HepG2 (cell line): ENCODE results near the gene GCNT4. TPM values are rescaled to one million over a fixed set of nuclear protein-coding genes. Genes with fewer than 3 reads are reported as not detected.
A peak's percentile ranks its signal among the peaks of the same experiment; 100 is the strongest.

ENCODE experiments used
- ATAC-seq: fragments of 200-7000 bp; cut with Tn5 transposase; 3 replicates; pipeline ENCODE4 v1.9.1; 2020; ENCODE audit warnings: mild to moderate bottlenecking, moderate library complexity
- BruUV-seq: library from RNA; stranded (reverse); fragments of 400-500 nt; replicated peaks from 2 replicates; lab custom pipeline; 2021; lab: Mats Ljungman, UMichigan
- CTCF ChIA-PET: fragments of 300-600 bp; formaldehyde crosslinking; extraction: SDS; loops from one replicate; lab custom pipeline; 2021; ENCODE audit warnings: low total read pairs, inconsistent platforms, low intra/inter-chr PET ratio; lab: Yijun Ruan, JAX
- POLR2A ChIA-PET: fragments of 350-600 bp; sonication (Branson Sonifier 250); formaldehyde crosslinking; loops from one replicate; lab custom pipeline; 2020; ENCODE audit warnings: antibody characterized with exemption, inconsistent platforms; lab: Yijun Ruan, JAX
- DNase-seq: peaks from one replicate; pipeline ENCODE4 v3.0.0-alpha.2; 2015; ENCODE audit warnings: low spot score
- FAIRE-seq: peaks from 3 replicates; lab custom pipeline; 2011; peaks lifted over from hg19 to GRCh38; lab: Jason Lieb, UNC
- H2AFZ ChIP-seq: one replicate; pipeline ENCODE4 v1.6.1; 2011; ENCODE audit warnings: low read length, inconsistent platforms
- H3K27ac ChIP-seq: fragments of 300-600 bp; 3 replicates; pipeline ENCODE4 v1.8.0; 2011; ENCODE audit warnings: mixed run types, mild to moderate bottlenecking, mixed read lengths, low read length, inconsistent platforms; ENCODE audit not compliant: insufficient read depth; ENCODE audit errors: extremely low read length
- H3K27me3 ChIP-seq, 2 experiments: fragments of 200-600 bp in 1 of 2; 2 replicates in 1 of 2; 3 replicates in 1 of 2; pipeline versions ENCODE4 v1.6.0 to v1.8.0; 2011; ENCODE audit warnings: low read length in 2 of 2, mild to moderate bottlenecking in 2 of 2, moderate library complexity in 2 of 2, inconsistent platforms in 1 of 2; ENCODE audit not compliant: insufficient read depth in 2 of 2, control insufficient read depth in 1 of 2
- H3K36me3 ChIP-seq, 2 experiments: fragments of 200-600 bp in 1 of 2; replicated peaks in 1 of 2; 2 replicates in 1 of 2; 3 replicates in 1 of 2; pipeline versions ENCODE4 v1.5.1 to v1.8.0; 2011; ENCODE audit warnings: low read length in 2 of 2, inconsistent platforms in 1 of 2; ENCODE audit not compliant: insufficient read depth in 2 of 2, control insufficient read depth in 1 of 2
- H3K4me1 ChIP-seq: 2 replicates; pipeline ENCODE4 v1.5.1; 2012; ENCODE audit warnings: low read length, inconsistent platforms; ENCODE audit not compliant: insufficient read depth
- H3K4me2 ChIP-seq: 2 replicates; pipeline ENCODE4 v1.6.0; 2011; ENCODE audit warnings: low read depth, low read length, inconsistent platforms
- H3K4me3 ChIP-seq, 3 experiments: fragments of 200-600 bp in 1 of 3; sonication (generic), shearing (Covaris generic) in 1 of 3; replicated peaks in 1 of 3; 2 replicates each; pipeline ENCODE4 v1.5.1; 2011 to 2016; ENCODE audit warnings: low read length in 3 of 3, inconsistent platforms in 2 of 3, low read depth in 2 of 3, mild to moderate bottlenecking in 2 of 3, control low read depth in 1 of 3, mixed read lengths in 1 of 3; ENCODE audit not compliant: insufficient read depth in 1 of 3
- H3K79me2 ChIP-seq: one replicate; pipeline ENCODE4 v1.6.1; 2011; ENCODE audit warnings: low read length, inconsistent platforms; ENCODE audit not compliant: insufficient read depth
- H3K9ac ChIP-seq: 2 replicates; pipeline ENCODE4 v1.6.0; 2011; ENCODE audit warnings: mild to moderate bottlenecking, low read depth, low read length, inconsistent platforms; ENCODE audit not compliant: insufficient read depth
- H3K9me3 ChIP-seq: 2 replicates; pipeline ENCODE4 v1.5.1; 2012; ENCODE audit warnings: mild to moderate bottlenecking, low read length
- H4K20me1 ChIP-seq: 2 replicates; pipeline ENCODE4 v1.6.0; 2011; ENCODE audit warnings: inconsistent platforms, mild to moderate bottlenecking, low read length, moderate library complexity; ENCODE audit not compliant: insufficient read depth
- CBFB ChIP-seq: sonication (generic); formaldehyde crosslinking; IDR thresholded peaks from 2 replicates; pipeline ENCODE4 v1.4.0; 2020; ENCODE audit warnings: missing genetic modification reagents
- FOSL2 ChIP-seq: sonication (generic); formaldehyde crosslinking; IDR thresholded peaks from 2 replicates; pipeline ENCODE4 v1.4.0; 2020; ENCODE audit warnings: missing genetic modification reagents
- HNRNPH1 ChIP-seq: fragments of 200-400 bp; formaldehyde crosslinking; optimal IDR thresholded peaks from 2 replicates; pipeline ENCODE3; 2017; ENCODE audit warnings: mild to moderate bottlenecking, low read depth, low read length
- ZNF333 ChIP-seq: sonication (generic); formaldehyde crosslinking; IDR thresholded peaks from 2 replicates; pipeline ENCODE4 v1.4.0; 2020; ENCODE audit warnings: mild to moderate bottlenecking, missing genetic modification reagents, borderline replicate concordance
- ZNF766 ChIP-seq: sonication (generic); formaldehyde crosslinking; IDR thresholded peaks from 2 replicates; pipeline ENCODE4 v1.5.0; 2020; ENCODE audit warnings: missing genetic modification reagents, borderline replicate concordance
- WGBS: methylation state at CpG from one replicate; pipeline ENCODE4 v1.1.6; 2017; ENCODE audit warnings: low lambda C conversion rate; 5-methylcytosine and 5-hydroxymethylcytosine counted together
- in situ Hi-C: cut with HindIII; loops from 2 replicates; pipeline ENCODE4 v1.10.0; 2017; ENCODE audit warnings: low pct_unique_long_range_greater_than_20kb; ENCODE audit not compliant: extremely low pct_ligation_motif_present
- intact Hi-C: fragments of 100-400 bp; cut with micrococcal nuclease; formaldehyde crosslinking; loops from one replicate; pipeline ENCODE4 v1.10.0; 2022; ENCODE audit not compliant: unreplicated experiment
- polyA plus RNA-seq, 8 experiments: library from polyadenylated mRNA; depleted of rRNA in 3 of 8; stranded (reverse) in 7 of 8; unstranded in 1 of 8; fragments of >200 nt; fragmentation: Illumina TruSeq in 4 of 8; extraction: Trizol in 4 of 8; gene quantifications; 2 replicates each; pipeline versions ENCODE4 v1.2.1 to v1.2.3, GENCODE V29; 2011 to 2016; ENCODE audit warnings: low read depth in 4 of 8, missing spikeins in 1 of 8, mixed read lengths in 1 of 8; ENCODE audit not compliant: insufficient read depth in 1 of 8
- total RNA-seq, 5 experiments: library from RNA; depleted of rRNA; stranded (reverse); fragments of >200 nt; fragmentation: Illumina TruSeq; extraction: Trizol; gene quantifications; 2 replicates each; pipeline ENCODE4 v1.2.3, GENCODE V29; 2016; ENCODE audit warnings: low read depth in 1 of 5
- TF ChIP-seq, protein P1 (sequence below): sonication (generic); formaldehyde crosslinking; IDR thresholded peaks from 2 replicates; pipeline ENCODE4 v1.5.0; 2020; ENCODE audit warnings: mild to moderate bottlenecking, missing genetic modification reagents
- TF ChIP-seq, protein P2 (sequence below): IDR thresholded peaks from 2 replicates; pipeline ENCODE4 v1.6.1; 2012; ENCODE audit warnings: inconsistent platforms

The GCNT4 gene
- total and polyA plus RNA-seq, 2 of the 13 experiments (the other 11 are each of a cell fraction or from before 2014, with no cell fraction given), result 0.22 to 0.38 TPM

DNA sequence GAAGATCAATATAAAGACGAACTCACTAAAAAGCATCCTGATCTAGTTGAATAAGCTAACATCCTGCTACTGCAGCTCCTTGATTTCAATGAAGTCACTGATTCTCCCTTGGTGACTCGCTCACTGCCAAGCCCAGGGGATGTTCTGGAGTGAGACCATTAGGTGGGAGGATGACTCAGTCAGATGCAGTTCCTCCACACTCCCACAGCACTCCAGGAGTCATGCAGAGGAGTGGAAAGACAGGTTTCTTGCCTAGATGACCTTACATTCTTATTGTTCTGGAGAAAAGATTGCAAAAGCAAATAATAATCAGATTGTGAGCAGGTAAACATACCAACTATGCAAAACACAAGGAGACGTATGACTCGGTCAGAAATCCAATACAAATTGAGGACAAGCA lies 15.3 kb downstream of the GCNT4 start:
- no peaks in the 10 kb centered on the region; a peak in 1 of 5 replicates for H3K27me3 ChIP-seq
- no peak for FAIRE-seq
- no peaks in the 10 kb centered on the region for H4K20me1 ChIP-seq
- no peak overlapping the region for H3K27ac ChIP-seq
- no peak overlapping the region for H3K4me2 ChIP-seq
- no peak overlapping the region for H3K9ac ChIP-seq
- H3K79me2 ChIP-seq, result no peaks in the 10 kb centered on the region
- no peak for ATAC-seq
- no peak for TF ChIP-seq ZNF766 (CRISPR knock-in tag)
- peak; percentile 43; the same call in 1 of the 2 replicates for TF ChIP-seq FOSL2 (CRISPR knock-in tag)
- TF ChIP-seq CBFB (CRISPR knock-in tag), result no peak
- no peak for TF ChIP-seq ZNF333 (CRISPR knock-in tag)
- WGBS, result 50% methylated on average over 4 of the region's 4 CpGs
- no TSS peak for BruUV-seq
- H3K4me3 ChIP-seq, result no peak overlapping the region
- intact Hi-C loops (no loop called here), in situ Hi-C loops (no loop called here)
- H2AFZ ChIP-seq, result no peak overlapping the region
- no peaks in the 10 kb centered on the region for H3K9me3 ChIP-seq
- CTCF ChIA-PET, result no interaction called here
- POLR2A ChIA-PET, result no interaction called here
- H3K4me1 ChIP-seq, result no peaks in the 10 kb centered on the region
- H3K36me3 ChIP-seq, result no peaks in the 10 kb centered on the region
- DNase-seq, result peak; percentile 16

DNA sequence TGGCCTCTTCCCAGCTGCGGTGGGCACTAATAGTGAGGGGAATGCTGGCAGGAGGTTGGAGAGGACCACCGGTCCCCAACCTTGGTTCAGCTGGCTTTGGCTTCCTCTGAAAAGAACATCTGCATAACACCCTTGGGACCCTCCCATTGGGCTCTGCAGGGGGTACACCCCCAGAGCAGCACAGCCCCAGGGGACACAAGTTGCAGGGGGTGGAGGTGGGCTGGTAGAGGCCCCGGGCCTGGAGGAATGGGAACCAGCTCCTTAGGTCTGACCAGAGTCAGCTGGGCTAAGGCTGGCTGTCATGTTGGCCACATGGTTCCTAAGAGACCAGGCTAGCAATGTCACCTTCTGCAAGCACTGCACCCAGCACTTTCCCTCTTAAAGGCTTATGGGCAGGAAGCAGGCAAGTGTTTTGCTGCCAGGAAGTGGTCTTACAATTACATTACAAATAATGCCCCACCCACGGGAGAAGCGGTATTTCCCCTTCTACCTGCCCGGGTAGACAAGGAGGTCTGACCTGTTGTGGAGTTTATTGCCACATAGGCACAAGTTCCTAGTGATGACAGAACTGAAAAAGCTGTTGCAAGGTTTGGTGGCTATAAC lies 18.1 kb downstream of the GCNT4 start:
- no peak for DNase-seq
- TF ChIP-seq, protein P1, sequence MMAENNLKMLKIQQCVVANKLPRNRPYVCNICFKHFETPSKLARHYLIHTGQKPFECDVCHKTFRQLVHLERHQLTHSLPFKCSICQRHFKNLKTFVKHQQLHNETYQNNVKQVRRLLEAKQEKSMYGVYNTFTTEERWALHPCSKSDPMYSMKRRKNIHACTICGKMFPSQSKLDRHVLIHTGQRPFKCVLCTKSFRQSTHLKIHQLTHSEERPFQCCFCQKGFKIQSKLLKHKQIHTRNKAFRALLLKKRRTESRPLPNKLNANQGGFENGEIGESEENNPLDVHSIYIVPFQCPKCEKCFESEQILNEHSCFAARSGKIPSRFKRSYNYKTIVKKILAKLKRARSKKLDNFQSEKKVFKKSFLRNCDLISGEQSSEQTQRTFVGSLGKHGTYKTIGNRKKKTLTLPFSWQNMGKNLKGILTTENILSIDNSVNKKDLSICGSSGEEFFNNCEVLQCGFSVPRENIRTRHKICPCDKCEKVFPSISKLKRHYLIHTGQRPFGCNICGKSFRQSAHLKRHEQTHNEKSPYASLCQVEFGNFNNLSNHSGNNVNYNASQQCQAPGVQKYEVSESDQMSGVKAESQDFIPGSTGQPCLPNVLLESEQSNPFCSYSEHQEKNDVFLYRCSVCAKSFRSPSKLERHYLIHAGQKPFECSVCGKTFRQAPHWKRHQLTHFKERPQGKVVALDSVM (CRISPR knock-in tag), result no peak
- TF ChIP-seq, protein P2, sequence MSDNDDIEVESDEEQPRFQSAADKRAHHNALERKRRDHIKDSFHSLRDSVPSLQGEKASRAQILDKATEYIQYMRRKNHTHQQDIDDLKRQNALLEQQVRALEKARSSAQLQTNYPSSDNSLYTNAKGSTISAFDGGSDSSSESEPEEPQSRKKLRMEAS, result no peak
- TF ChIP-seq HNRNPH1, result no peak
- no peak overlapping the region for H3K27ac ChIP-seq
- no peak for ATAC-seq
- ChIA-PET CTCF (no interaction called here), POLR2A (no interaction called here)
- no peak overlapping the region for H2AFZ ChIP-seq
- H3K9ac ChIP-seq, result no peak overlapping the region
- in situ Hi-C loops (no loop called here), intact Hi-C loops (no loop called here)
- H3K4me2 ChIP-seq, result no peak overlapping the region
- no peaks in the 10 kb centered on the region for H3K9me3 ChIP-seq
- no peaks in the 10 kb centered on the region for H3K36me3 ChIP-seq
- no peaks in the 10 kb centered on the region for H4K20me1 ChIP-seq
- H3K79me2 ChIP-seq, result no peaks in the 10 kb centered on the region
- 49% methylated on average over 4 of the region's 6 CpGs for WGBS
- BruUV-seq, result no TSS peak
- no peaks in the 10 kb centered on the region; a peak in 1 of 5 replicates for H3K27me3 ChIP-seq
- H3K4me3 ChIP-seq, result no peak overlapping the region
- no peaks in the 10 kb centered on the region for H3K4me1 ChIP-seq
- FAIRE-seq, result no peak
